Measurements from ENCODE around the gene EXOC7.
A peak's percentile ranks its signal among the peaks of the same experiment; 100 is the strongest.

DNA sequence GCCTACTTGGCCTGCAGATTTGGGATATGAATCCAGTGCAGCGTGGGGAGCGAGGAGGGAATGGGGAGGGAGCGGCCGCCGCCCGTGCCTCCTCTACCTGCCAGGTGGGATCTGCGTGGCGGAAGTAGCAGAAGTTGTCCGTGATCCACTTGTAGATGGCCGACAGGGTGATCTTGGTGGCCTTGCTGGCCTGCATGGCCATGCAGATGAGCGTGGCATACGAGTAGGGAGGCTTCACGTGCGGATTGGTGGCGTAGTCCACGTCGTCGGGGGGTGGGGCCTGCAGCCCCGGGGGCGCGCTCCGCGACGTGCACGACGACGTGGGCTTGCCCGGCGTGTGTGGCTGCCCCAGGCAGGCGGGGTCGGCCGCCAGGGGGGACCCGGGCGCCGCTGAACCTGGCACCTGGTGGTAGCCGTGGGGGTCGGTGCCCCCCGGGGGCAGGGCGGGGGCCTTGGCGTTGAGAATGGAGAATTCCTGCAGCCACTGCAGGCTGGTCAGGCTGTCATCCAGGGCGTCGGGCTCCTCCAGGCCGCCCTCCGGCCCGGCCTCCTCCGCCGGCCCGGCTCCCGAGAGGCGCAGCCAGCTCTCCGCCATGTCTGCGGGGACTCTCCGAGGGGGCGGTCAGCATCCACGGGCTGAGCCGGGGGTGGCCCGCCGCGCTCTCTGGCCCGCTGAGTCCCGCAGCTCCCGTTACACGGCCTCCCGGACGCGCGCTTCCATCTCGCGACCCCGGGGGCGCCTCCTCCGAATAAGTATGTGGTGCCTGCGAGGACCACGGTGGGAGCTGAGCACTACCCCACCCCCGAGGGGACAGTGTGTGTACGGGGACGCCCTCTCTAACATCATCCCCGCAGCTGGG lies 36.4 kb upstream of the EXOC7 start:
- TF ChIP-seq CTCF (conservative IDR thresholded peaks at IDR 0.05 in 1 of 2, IDR thresholded peaks at IDR 0.05 in 1 of 2; ENCODE audit: low read depth in 1 of 2, low read length in 2 of 2) (no peak), EZH2 (IDR thresholded peaks at IDR 0.05; ENCODE audit: low read length, missing control alignments) (peak; percentile 76)

Data from fibroblast of lung (primary cell).